IPS-18a (cell line): ENCODE data around the gene CBX2.

ENCODE experiments used
- H3K27ac ChIP-seq: one replicate; pipeline ENCODE4 v1.5.1; 2013; ENCODE audit warnings: low read length
- H3K27me3 ChIP-seq: one replicate; pipeline ENCODE4 v1.6.1; 2013; ENCODE audit warnings: mild to moderate bottlenecking, low read length; ENCODE audit not compliant: control insufficient read depth, insufficient read depth
- H3K36me3 ChIP-seq: one replicate; pipeline ENCODE4 v1.6.1; 2013; ENCODE audit warnings: low read depth, low read length; ENCODE audit not compliant: control insufficient read depth
- H3K4me1 ChIP-seq: one replicate; pipeline ENCODE4 v1.6.1; 2013; ENCODE audit warnings: low read depth, low read length; ENCODE audit not compliant: control insufficient read depth
- H3K4me3 ChIP-seq: one replicate; pipeline ENCODE4 v1.5.1; 2013; ENCODE audit warnings: low read length
- H3K9ac ChIP-seq: one replicate; pipeline ENCODE4 v1.6.1; 2013; ENCODE audit warnings: mild to moderate bottlenecking, low read length, moderate library complexity
- H3K9me3 ChIP-seq: one replicate; pipeline ENCODE4 v1.6.1; 2013; ENCODE audit warnings: low read depth, low read length; ENCODE audit not compliant: control insufficient read depth

CBX2 gene

DNA sequence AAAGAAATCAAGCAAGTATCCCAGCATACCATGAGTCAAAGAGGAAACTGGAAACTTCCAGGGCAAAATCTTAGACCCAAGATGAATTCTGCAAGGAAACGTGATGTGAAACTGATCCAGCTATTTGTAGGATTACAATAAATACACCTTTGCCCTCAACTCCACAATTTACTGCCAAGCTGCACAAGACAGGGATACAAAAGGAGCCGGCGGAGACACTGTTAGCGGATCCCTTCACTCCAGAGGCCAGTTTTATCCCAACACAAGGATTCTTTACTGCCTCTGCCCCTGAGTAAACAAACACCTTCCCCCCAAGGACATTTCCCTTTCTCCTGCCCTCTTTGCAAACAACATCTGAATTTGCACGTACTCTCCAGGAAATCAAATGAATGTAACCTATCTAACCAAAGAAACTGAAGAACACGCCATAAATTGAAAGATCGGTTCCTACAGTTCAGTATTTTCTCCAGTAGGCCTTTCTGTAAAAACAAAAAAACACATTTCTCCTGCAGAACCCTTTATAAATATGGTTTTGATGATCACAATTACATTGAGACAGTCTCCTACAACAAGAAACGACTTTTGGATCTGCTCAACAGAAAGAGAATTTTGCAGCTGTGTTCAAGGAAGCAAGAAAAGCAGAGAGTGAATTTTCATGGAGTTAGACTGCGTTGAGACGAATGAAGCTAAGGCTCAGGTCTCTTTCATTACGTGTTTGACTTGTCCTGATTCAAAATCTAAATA is 1.4 kb upstream of the CBX2 start:
- Histone ChIP-seq H3K27me3 (peaks cover 24% of the 10 kb centered on the region), H3K4me1 (peaks cover 17% of the 10 kb centered on the region), H3K4me3 (peak overlapping the region; percentile 68), H3K36me3 (peaks cover 21% of the 10 kb centered on the region), H3K27ac (no peak overlapping the region), H3K9me3 (no peaks in the 10 kb centered on the region), H3K9ac (peak overlapping the region; percentile 79)

- Histone ChIP-seq H3K36me3 (peaks cover 28% of the 10 kb centered on the region), H3K4me3 (peak overlapping the region; percentile 68), H3K9ac (peak overlapping the region; percentile 79), H3K27ac (peak overlapping the region; percentile 61), H3K4me1 (peaks cover 17% of the 10 kb centered on the region), H3K27me3 (peaks cover 24% of the 10 kb centered on the region), H3K9me3 (no peaks in the 10 kb centered on the region)
These were observed 641 bp upstream of the CBX2 start for GRCh38 chr17:79777120-79777893.

DNA sequence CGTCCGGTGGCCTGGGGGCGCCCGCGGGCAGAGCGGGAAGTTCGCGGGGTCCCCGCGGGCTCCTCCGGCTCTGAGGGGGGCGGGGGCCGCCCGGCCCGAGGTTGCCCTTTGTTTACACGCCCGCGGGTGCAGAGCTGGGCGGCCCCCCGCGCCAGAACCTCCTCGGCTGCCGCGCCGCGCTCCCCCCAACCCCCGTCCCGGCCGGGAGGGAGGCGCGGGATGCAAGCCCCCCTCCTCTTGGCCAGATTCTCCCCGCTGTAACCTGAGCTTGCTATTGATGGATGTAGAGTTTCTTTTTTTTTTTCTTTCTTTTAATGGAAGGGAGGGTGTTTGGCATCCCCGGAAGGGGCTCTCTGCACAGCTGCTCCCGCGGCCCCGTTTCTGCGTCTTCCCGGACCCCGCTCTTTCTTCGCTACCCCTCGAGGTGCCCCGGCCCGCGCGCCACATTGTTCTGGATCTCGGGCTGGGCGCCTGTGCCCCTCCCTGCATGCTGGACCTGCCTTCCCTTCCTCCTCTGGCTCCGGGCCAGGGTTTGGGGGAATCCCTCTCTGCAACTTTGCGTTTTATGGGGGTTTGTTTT is 646 bp downstream of the CBX2 start:
- H3K9ac ChIP-seq: peak overlapping the region; percentile 81
- peak overlapping the region; percentile 82 for H3K4me3 ChIP-seq
- no peaks in the 10 kb centered on the region for H3K9me3 ChIP-seq
- peaks cover 39% of the 10 kb centered on the region for H3K36me3 ChIP-seq
- H3K27me3 ChIP-seq: peaks cover 24% of the 10 kb centered on the region
- no peak overlapping the region for H3K27ac ChIP-seq
- peaks cover 17% of the 10 kb centered on the region for H3K4me1 ChIP-seq

GRCh38 chr17:79779084-79779529 is 1.2 kb downstream of the CBX2 start:
- no peak overlapping the region for H3K27ac ChIP-seq
- peak overlapping the region; percentile 81 for H3K9ac ChIP-seq
- H3K27me3 ChIP-seq: peaks cover 24% of the 10 kb centered on the region

DNA sequence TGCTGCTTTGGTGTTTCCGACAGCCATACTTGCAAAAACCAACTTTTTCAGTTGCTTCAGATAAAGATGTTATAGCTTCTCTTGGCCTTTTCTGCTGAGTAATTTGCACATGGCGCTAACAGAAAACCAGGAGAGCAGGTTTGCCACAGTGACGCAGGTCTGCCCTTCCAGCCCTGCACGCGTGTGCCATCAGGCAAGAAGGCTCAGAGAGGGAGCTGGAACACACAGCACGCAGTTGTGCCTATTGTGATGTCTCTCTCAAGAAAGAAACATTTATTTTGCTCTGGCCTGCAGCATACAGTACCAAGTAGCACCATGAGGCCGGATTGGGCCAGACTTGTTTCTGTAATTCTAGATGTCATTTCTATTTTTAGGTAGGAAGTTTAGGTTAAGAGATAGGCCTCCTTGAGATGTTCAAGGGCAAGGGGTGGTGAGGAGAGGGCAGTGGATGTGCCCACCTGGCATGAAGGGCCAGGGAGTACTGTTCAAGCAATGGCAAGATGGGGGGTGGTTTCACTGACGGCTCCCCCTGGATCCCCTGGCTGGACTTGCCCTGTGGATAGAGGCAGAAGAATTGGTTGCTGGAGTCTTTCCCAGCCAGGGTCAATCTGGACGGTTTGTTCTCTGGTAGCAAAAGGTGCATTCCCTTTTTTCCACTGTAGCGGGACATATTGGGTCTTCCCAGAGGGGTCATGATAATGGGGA is 1.9 kb downstream of the CBX2 start:
- peaks cover 51% of the 10 kb centered on the region for H3K36me3 ChIP-seq
- H3K4me3 ChIP-seq: peak overlapping the region; percentile 82
- no peaks in the 10 kb centered on the region for H3K9me3 ChIP-seq
- peaks cover 17% of the 10 kb centered on the region for H3K4me1 ChIP-seq
- peaks cover 22% of the 10 kb centered on the region for H3K27me3 ChIP-seq
- H3K9ac ChIP-seq: no peak overlapping the region
- H3K27ac ChIP-seq: no peak overlapping the region

More at GRCh38 chr17:79779084-79779529, 1.2 kb downstream of the CBX2 start:
- H3K4me3 ChIP-seq: peak overlapping the region; percentile 82
- H3K36me3 ChIP-seq: peaks cover 44% of the 10 kb centered on the region
- H3K9me3 ChIP-seq: no peaks in the 10 kb centered on the region
- H3K4me1 ChIP-seq: peaks cover 17% of the 10 kb centered on the region

GRCh38 chr17:79781012-79781650 is 3.2 kb downstream of the CBX2 start:
- H3K4me3 ChIP-seq: no peak overlapping the region
- H3K27ac ChIP-seq: no peak overlapping the region
- peaks cover 57% of the 10 kb centered on the region for H3K36me3 ChIP-seq
- peaks cover 15% of the 10 kb centered on the region for H3K4me1 ChIP-seq
- no peaks in the 10 kb centered on the region for H3K9me3 ChIP-seq
- peaks cover 10% of the 10 kb centered on the region for H3K27me3 ChIP-seq
- no peak overlapping the region for H3K9ac ChIP-seq

- peaks cover 57% of the 10 kb centered on the region for H3K36me3 ChIP-seq
- H3K27ac ChIP-seq: no peak overlapping the region
- peaks cover 10% of the 10 kb centered on the region for H3K27me3 ChIP-seq
- peaks cover 6% of the 10 kb centered on the region for H3K4me1 ChIP-seq
- H3K9ac ChIP-seq: no peak overlapping the region
- no peaks in the 10 kb centered on the region for H3K9me3 ChIP-seq
- H3K4me3 ChIP-seq: no peak overlapping the region
These were observed 4.0 kb downstream of the CBX2 start for GRCh38 chr17:79781736-79782575.

GRCh38 chr17:79783891-79784290 is 5.9 kb downstream of the CBX2 start:
- Histone ChIP-seq H3K27ac (no peak overlapping the region), H3K36me3 (peaks cover 57% of the 10 kb centered on the region), H3K4me1 (peaks cover 11% of the 10 kb centered on the region), H3K4me3 (no peak overlapping the region), H3K27me3 (peaks cover 28% of the 10 kb centered on the region), H3K9me3 (no peaks in the 10 kb centered on the region), H3K9ac (no peak overlapping the region)

DNA sequence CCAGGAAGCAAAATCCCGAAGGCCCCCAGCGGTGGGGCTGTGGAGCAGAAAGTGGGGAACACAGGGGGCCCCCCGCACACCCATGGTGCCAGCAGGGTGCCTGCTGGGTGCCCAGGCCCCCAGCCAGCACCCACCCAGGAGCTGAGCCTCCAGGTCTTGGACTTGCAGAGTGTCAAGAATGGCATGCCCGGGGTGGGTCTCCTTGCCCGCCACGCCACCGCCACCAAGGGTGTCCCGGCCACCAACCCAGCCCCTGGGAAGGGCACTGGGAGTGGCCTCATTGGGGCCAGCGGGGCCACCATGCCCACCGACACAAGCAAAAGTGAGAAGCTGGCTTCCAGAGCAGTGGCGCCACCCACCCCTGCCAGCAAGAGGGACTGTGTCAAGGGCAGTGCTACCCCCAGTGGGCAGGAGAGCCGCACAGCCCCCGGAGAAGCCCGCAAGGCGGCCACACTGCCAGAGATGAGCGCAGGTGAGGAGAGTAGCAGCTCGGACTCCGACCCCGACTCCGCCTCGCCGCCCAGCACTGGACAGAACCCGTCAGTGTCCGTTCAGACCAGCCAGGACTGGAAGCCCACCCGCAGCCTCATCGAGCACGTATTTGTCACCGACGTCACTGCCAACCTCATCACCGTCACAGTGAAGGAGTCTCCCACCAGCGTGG is 6.5 kb downstream of the CBX2 start:
- Histone ChIP-seq H3K9me3 (no peaks in the 10 kb centered on the region), H3K4me1 (peaks cover 14% of the 10 kb centered on the region), H3K9ac (no peak overlapping the region), H3K27ac (no peak overlapping the region), H3K36me3 (peaks cover 55% of the 10 kb centered on the region), H3K27me3 (peaks cover 34% of the 10 kb centered on the region), H3K4me3 (no peak overlapping the region)
